HepG2 (cell line): ENCODE measurements around the gene MRPL48. TPM values are rescaled to one million over a fixed set of nuclear protein-coding genes. Genes with fewer than 3 reads are reported as not detected.
A peak's percentile ranks its signal among the peaks of the same experiment; 100 is the strongest.

Source experiments
- ATF2 ChIP-seq: sonication (generic); formaldehyde crosslinking; IDR thresholded peaks from 2 replicates; pipeline ENCODE4 v1.4.0; 2020; ENCODE audit warnings: missing genetic modification reagents
- CEBPG ChIP-seq: IDR thresholded peaks from 2 replicates; pipeline ENCODE4 v1.6.1; 2016
- CERS6 ChIP-seq: sonication (generic); formaldehyde crosslinking; IDR thresholded peaks from 2 replicates; pipeline ENCODE4 v1.5.0; 2020; ENCODE audit warnings: missing genetic modification reagents
- CREB1 ChIP-seq, 2 experiments: fragments of 450-650 bp in 1 of 2; IDR thresholded peaks; 2 replicates each; pipeline ENCODE4 v1.6.1; 2016 to 2017; ENCODE audit warnings: control low read depth in 1 of 2, mild to moderate bottlenecking in 1 of 2, missing compliant biosample characterization in 1 of 2, missing genetic modification characterization in 1 of 2
- HDAC1 ChIP-seq: sonication (generic); formaldehyde crosslinking; IDR thresholded peaks from 2 replicates; pipeline ENCODE4 v1.5.1; 2020; ENCODE audit warnings: mild to moderate bottlenecking, missing genetic modification reagents
- KDM4B ChIP-seq: sonication (generic); formaldehyde crosslinking; IDR thresholded peaks from 2 replicates; pipeline ENCODE4 v1.4.0; 2020; ENCODE audit warnings: missing genetic modification reagents
- MTA1 ChIP-seq: sonication (generic); formaldehyde crosslinking; IDR thresholded peaks from 2 replicates; pipeline ENCODE4 v1.4.0; 2020; ENCODE audit warnings: missing genetic modification reagents, mild to moderate bottlenecking, borderline replicate concordance
- MYNN ChIP-seq: sonication (generic); formaldehyde crosslinking; IDR thresholded peaks from 2 replicates; pipeline ENCODE4 v1.4.0; 2020; ENCODE audit warnings: mild to moderate bottlenecking, low read depth, missing genetic modification reagents
- NR2C2 ChIP-seq: sonication (generic); formaldehyde crosslinking; IDR thresholded peaks from 2 replicates; pipeline ENCODE4 v1.4.0; 2020; ENCODE audit warnings: missing genetic modification reagents, mild to moderate bottlenecking, moderate library complexity, borderline replicate concordance
- TARDBP ChIP-seq: sonication (generic); formaldehyde crosslinking; IDR thresholded peaks from 2 replicates; pipeline ENCODE4 v1.8.0; 2022; ENCODE audit warnings: mild to moderate bottlenecking, missing genetic modification reagents
- ZFP1 ChIP-seq: IDR thresholded peaks from 2 replicates; pipeline ENCODE4 v1.6.1; 2016
- ZHX2 ChIP-seq, 2 experiments: sonication (generic) in 1 of 2; formaldehyde crosslinking in 1 of 2; IDR thresholded peaks; 2 replicates each; pipeline versions ENCODE4 v1.6.1 to v1.9.0; 2014 to 2022; ENCODE audit warnings: antibody characterized with exemption in 1 of 2, borderline replicate concordance in 1 of 2, inconsistent platforms in 1 of 2, low read depth in 1 of 2, missing genetic modification reagents in 1 of 2
- ZNF256 ChIP-seq: sonication (generic); formaldehyde crosslinking; conservative IDR thresholded peaks from 2 replicates; pipeline ENCODE4 v1.4.0; 2020; ENCODE audit warnings: missing genetic modification reagents
- ZNF550 ChIP-seq: sonication (generic); formaldehyde crosslinking; IDR thresholded peaks from 2 replicates; pipeline ENCODE4 v1.4.0; 2020; ENCODE audit warnings: mild to moderate bottlenecking, missing genetic modification reagents, borderline replicate concordance
- ZNF639 ChIP-seq: conservative IDR thresholded peaks from 2 replicates; pipeline ENCODE4 v1.6.1; 2018; ENCODE audit warnings: missing genetic modification reagents
- polyA plus RNA-seq, 8 experiments: library from polyadenylated mRNA; depleted of rRNA in 3 of 8; stranded (reverse) in 7 of 8; unstranded in 1 of 8; fragments of >200 nt; fragmentation: Illumina TruSeq in 4 of 8; extraction: Trizol in 4 of 8; gene quantifications; 2 replicates each; pipeline versions ENCODE4 v1.2.1 to v1.2.3, GENCODE V29; 2011 to 2016; ENCODE audit warnings: low read depth in 4 of 8, missing spikeins in 1 of 8, mixed read lengths in 1 of 8; ENCODE audit not compliant: insufficient read depth in 1 of 8
- total RNA-seq, 5 experiments: library from RNA; depleted of rRNA; stranded (reverse); fragments of >200 nt; fragmentation: Illumina TruSeq; extraction: Trizol; gene quantifications; 2 replicates each; pipeline ENCODE4 v1.2.3, GENCODE V29; 2016; ENCODE audit warnings: low read depth in 1 of 5
- TF ChIP-seq, protein P1 (sequence below): sonication (generic); formaldehyde crosslinking; IDR thresholded peaks from 2 replicates; pipeline ENCODE4 v1.5.1; 2020; ENCODE audit warnings: missing genetic modification reagents, mild to moderate bottlenecking, borderline replicate concordance
- TF ChIP-seq, protein P2 (sequence below): sonication (generic); formaldehyde crosslinking; IDR thresholded peaks from 2 replicates; pipeline ENCODE4 v1.8.0; 2022; ENCODE audit warnings: missing genetic modification reagents, mild to moderate bottlenecking, inconsistent platforms, borderline replicate concordance

Gene MRPL48
- total and polyA plus RNA-seq, 2 of the 13 experiments (the other 11 are each of a cell fraction or from before 2014, with no cell fraction given), result 61.2 to 67.9 TPM

DNA sequence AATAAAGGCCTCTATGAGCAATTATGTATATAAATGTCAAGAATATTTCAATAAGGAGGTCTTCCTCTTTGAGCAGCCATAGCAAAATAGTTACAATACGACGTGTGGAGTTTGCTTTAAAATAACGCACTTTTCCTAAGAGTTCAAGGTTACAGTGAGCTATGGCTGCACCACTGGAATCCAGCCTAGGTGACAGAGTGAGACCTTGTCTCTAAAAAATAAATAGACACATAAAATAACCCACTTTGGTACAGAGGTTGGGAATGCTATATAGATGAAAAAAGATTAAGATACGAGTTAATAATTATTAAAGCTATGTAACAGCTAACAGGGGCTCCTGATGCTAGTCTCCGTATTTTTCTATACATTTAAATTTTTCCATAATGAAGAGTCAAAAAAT, 39.4 kb upstream of the MRPL48 start (continued):
- no peak for TF ChIP-seq ZNF639
- TF ChIP-seq ZNF550, result no peak
- TF ChIP-seq ZNF256 (CRISPR knock-in tag), result no peak
- TF ChIP-seq, protein P1, sequence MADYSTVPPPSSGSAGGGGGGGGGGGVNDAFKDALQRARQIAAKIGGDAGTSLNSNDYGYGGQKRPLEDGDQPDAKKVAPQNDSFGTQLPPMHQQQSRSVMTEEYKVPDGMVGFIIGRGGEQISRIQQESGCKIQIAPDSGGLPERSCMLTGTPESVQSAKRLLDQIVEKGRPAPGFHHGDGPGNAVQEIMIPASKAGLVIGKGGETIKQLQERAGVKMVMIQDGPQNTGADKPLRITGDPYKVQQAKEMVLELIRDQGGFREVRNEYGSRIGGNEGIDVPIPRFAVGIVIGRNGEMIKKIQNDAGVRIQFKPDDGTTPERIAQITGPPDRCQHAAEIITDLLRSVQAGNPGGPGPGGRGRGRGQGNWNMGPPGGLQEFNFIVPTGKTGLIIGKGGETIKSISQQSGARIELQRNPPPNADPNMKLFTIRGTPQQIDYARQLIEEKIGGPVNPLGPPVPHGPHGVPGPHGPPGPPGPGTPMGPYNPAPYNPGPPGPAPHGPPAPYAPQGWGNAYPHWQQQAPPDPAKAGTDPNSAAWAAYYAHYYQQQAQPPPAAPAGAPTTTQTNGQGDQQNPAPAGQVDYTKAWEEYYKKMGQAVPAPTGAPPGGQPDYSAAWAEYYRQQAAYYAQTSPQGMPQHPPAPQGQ (CRISPR knock-in tag), result no peak
- no peak for TF ChIP-seq HDAC1 (CRISPR knock-in tag)
- no peak for TF ChIP-seq MTA1
- 0 out of 2 replicates have a peak, but pooled peaks have one; percentile 18 for TF ChIP-seq NR2C2 (CRISPR knock-in tag)
- 0 out of 2 replicates have a peak, but pooled peaks have one; percentile 3 for TF ChIP-seq CEBPG
- no peak for TF ChIP-seq KDM4B (CRISPR knock-in tag)
- no peak for TF ChIP-seq MYNN
- TF ChIP-seq, protein P2, sequence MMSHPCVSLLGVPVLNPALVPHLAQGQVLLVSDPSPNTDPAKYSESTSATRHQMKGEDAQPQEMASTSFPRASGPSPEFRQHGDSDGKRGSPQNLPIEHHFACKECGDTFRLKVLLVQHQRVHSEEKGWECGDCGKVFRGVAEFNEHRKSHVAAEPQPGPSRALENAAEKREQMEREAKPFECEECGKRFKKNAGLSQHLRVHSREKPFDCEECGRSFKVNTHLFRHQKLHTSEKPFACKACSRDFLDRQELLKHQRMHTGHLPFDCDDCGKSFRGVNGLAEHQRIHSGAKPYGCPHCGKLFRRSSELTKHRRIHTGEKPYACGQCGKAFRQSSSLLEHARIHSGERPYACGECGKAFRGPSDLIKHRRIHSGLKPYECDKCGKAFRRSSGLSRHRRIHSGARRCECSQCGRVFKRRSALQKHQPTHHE (CRISPR knock-in tag), result no peak
- no peak for TF ChIP-seq CERS6 (CRISPR knock-in tag)
- peak; percentile 29; the same call in 1 of the 2 replicates for TF ChIP-seq ATF2 (CRISPR knock-in tag)
- TF ChIP-seq ZFP1 (CRISPR knock-in tag), result no peak
- TF ChIP-seq ZHX2 (IDR thresholded peaks at IDR 0.05; ENCODE audit: low read depth), result no peak
- no peak for TF ChIP-seq ZHX2 (CRISPR knock-in tag; IDR thresholded peaks at IDR 0.05; ENCODE audit: borderline replicate concordance)
- TF ChIP-seq TARDBP (CRISPR knock-in tag), result no peak
- no peak for TF ChIP-seq CREB1 (IDR thresholded peaks at IDR 0.05)
- TF ChIP-seq CREB1 (CRISPR knock-in tag; IDR thresholded peaks at IDR 0.05), result no peak
